Stomach (tissue), 4 donors: ENCODE measurements around the gene UNC5B.
A peak's percentile ranks its signal among the peaks of the same experiment; 100 is the strongest.

Experiments
- CTCF ChIP-seq, 7 experiments: fragments of 450-650 bp in 4 of 7; fragments of 200-600 bp in 3 of 7; sonication (generic) in 3 of 7; IDR thresholded peaks; one replicate each; pipeline ENCODE4 v1.5.1; 2016 to 2019; ENCODE audit warnings: antibody characterized with exemption in 7 of 7, control low read depth in 2 of 7, mild to moderate bottlenecking in 1 of 7
- EP300 ChIP-seq: sonication (generic); formaldehyde crosslinking; IDR thresholded peaks from one replicate; pipeline ENCODE4 v1.6.1; 2017; ENCODE audit warnings: antibody characterized with exemption
- POLR2A ChIP-seq, 4 donors: fragments of 450-650 bp; IDR thresholded peaks; one replicate each; pipeline ENCODE4 v1.6.1; 2016; ENCODE audit warnings: antibody characterized with exemption in 4 of 4, control low read depth in 2 of 4, mild to moderate bottlenecking in 1 of 4, moderate library complexity in 1 of 4

- TF ChIP-seq POLR2A (IDR thresholded peaks at IDR 0.05) (no peak), EP300 (no peak), CTCF (IDR thresholded peaks at IDR 0.05) (peak in 5 of 7 experiments; percentile 46 to 76 (median 54))
Observed at GRCh38 chr10:71285180-71285545, 72.8 kb downstream of the UNC5B start.
